Measurements from ENCODE around the gene MLN.

MLN gene

GRCh38 chr6:33839399-33840047 lies 35.7 kb upstream of the MLN start:
- no peak for TF ChIP-seq CTCF (IDR thresholded peaks at IDR 0.05; ENCODE audit: unreplicated experiment in 3 of 3)
- Mint-ChIP-seq H3K4me1 (peaks cover 73% of the 10 kb centered on the region), H3K27ac (peak overlapping the region; percentile 93 to 97 (median 96)), H3K9me3 (peaks cover 4% of the 10 kb centered on the region), H3K27me3 (ENCODE audit: low read depth) (peaks cover 8% of the 10 kb centered on the region), H3K4me3 (peak overlapping the region; percentile 22 to 29 (median 28)), H3K36me3 (ENCODE audit: low read depth) (no peaks in the 10 kb centered on the region)

- Mint-ChIP-seq H3K27me3 (ENCODE audit: low read depth) (peaks cover 8% of the 10 kb centered on the region), H3K27ac (peak overlapping the region; percentile 93 to 97 (median 96)), H3K9me3 (peaks cover 4% of the 10 kb centered on the region), H3K36me3 (ENCODE audit: low read depth) (no peaks in the 10 kb centered on the region), H3K4me1 (peaks cover 70% of the 10 kb centered on the region), H3K4me3 (peak overlapping the region in 2 of 3 experiments; percentile 21 to 22)
- TF ChIP-seq CTCF (IDR thresholded peaks at IDR 0.05; ENCODE audit: unreplicated experiment in 3 of 3), result no peak
These were observed 35.2 kb upstream of the MLN start for GRCh38 chr6:33838983-33839382.

GRCh38 chr6:33837971-33838665 lies 34.3 kb upstream of the MLN start:
- H3K4me3 Mint-ChIP-seq, result peak overlapping the region in 2 of 3 experiments; percentile 22 to 28
- TF ChIP-seq CTCF (IDR thresholded peaks at IDR 0.05; ENCODE audit: unreplicated experiment in 3 of 3), result peak in 1 of 3 experiments; percentile 9

GRCh38 chr6:33836806-33837469 lies 33.1 kb upstream of the MLN start:
- TF ChIP-seq CTCF (IDR thresholded peaks at IDR 0.05; ENCODE audit: unreplicated experiment in 3 of 3), result no peak
- H3K4me3 Mint-ChIP-seq, result no peak overlapping the region
- peaks cover 57% of the 10 kb centered on the region for H3K4me1 Mint-ChIP-seq
- peaks cover 8% of the 10 kb centered on the region for H3K27me3 Mint-ChIP-seq (ENCODE audit: low read depth)
- peaks cover 4% of the 10 kb centered on the region for H3K36me3 Mint-ChIP-seq (ENCODE audit: low read depth)
- H3K27ac Mint-ChIP-seq, result peak overlapping the region in 1 of 3 experiments; percentile 97
- H3K9me3 Mint-ChIP-seq, result peaks cover 8% of the 10 kb centered on the region

More at GRCh38 chr6:33837971-33838665, 34.3 kb upstream of the MLN start:
- Mint-ChIP-seq H3K27ac (peak overlapping the region; percentile 93 to 97 (median 96)), H3K27me3 (ENCODE audit: low read depth) (peaks cover 8% of the 10 kb centered on the region), H3K9me3 (peaks cover 8% of the 10 kb centered on the region), H3K36me3 (ENCODE audit: low read depth) (peaks cover 4% of the 10 kb centered on the region), H3K4me1 (peaks cover 61% of the 10 kb centered on the region)

- TF ChIP-seq CTCF (IDR thresholded peaks at IDR 0.05; ENCODE audit: unreplicated experiment in 3 of 3), result no peak
- H3K4me3 Mint-ChIP-seq, result no peak overlapping the region
- H3K9me3 Mint-ChIP-seq, result peaks cover 8% of the 10 kb centered on the region
- H3K27ac Mint-ChIP-seq, result peak overlapping the region in 1 of 3 experiments; percentile 4
- H3K27me3 Mint-ChIP-seq (ENCODE audit: low read depth), result peaks cover 14% of the 10 kb centered on the region
- H3K4me1 Mint-ChIP-seq, result peaks cover 39% of the 10 kb centered on the region
- H3K36me3 Mint-ChIP-seq (ENCODE audit: low read depth), result peaks cover 4% of the 10 kb centered on the region
These were observed 30.9 kb upstream of the MLN start for GRCh38 chr6:33834401-33835392.
